Colonic mucosa (tissue), 4 donors: ENCODE measurements around the gene CSMD2. TPM values are rescaled to one million over a fixed set of nuclear protein-coding genes. Genes with fewer than 3 reads are reported as not detected.

Experiments
- DNase-seq: peaks from one replicate; pipeline ENCODE4 v3.0.0-alpha.2; 2020
- H3K27ac ChIP-seq: fragments of 200-600 bp; one replicate; pipeline ENCODE4 v1.8.0; 2021
- H3K27me3 ChIP-seq: fragments of 200-600 bp; one replicate; pipeline ENCODE4 v1.8.0; 2021
- H3K36me3 ChIP-seq: fragments of 200-600 bp; one replicate; pipeline ENCODE4 v1.8.0; 2021
- H3K4me1 ChIP-seq: fragments of 200-600 bp; one replicate; pipeline ENCODE4 v1.8.0; 2021; ENCODE audit warnings: mild to moderate bottlenecking
- H3K4me3 ChIP-seq: fragments of 200-600 bp; one replicate; pipeline ENCODE4 v1.8.0; 2021
- H3K9ac ChIP-seq, 2 donors: one replicate each; pipeline ENCODE4 v1.7.0; 2013; ENCODE audit warnings: control low read depth in 2 of 2, low read depth in 2 of 2, low read length in 2 of 2
- H3K9me3 ChIP-seq: fragments of 200-600 bp; one replicate; pipeline ENCODE4 v1.8.0; 2021
- intact Hi-C: fragments of 100-400 bp; cut with DNase I; formaldehyde crosslinking; loops from one replicate; pipeline ENCODE4 v1.14.1; 2022
- total RNA-seq, 2 donors: library from RNA; stranded (reverse); fragmentation: NEBNext Ultra II Directional in 1 of 2; extraction: Animal tissue kit (Norgen Biotek cat#: 25700) in 1 of 2; gene quantifications; one replicate each; pipeline ENCODE4 v1.2.1, GENCODE V29; 2021
- TF ChIP-seq, protein P1 (sequence below): fragments of 200-600 bp; IDR thresholded peaks from one replicate; pipeline ENCODE4 v1.8.0; 2022; ENCODE audit warnings: antibody characterized with exemption, mild to moderate bottlenecking
- donor health status: healthy.
- donor health status: DM: no; HTN: no; CAD: no.
- donor health status: DM: no; HTN: no; CAD: no.

Gene CSMD2
- total RNA-seq, 2 donors from 2014 or later, result 0.05 to 0.10 TPM

DNA sequence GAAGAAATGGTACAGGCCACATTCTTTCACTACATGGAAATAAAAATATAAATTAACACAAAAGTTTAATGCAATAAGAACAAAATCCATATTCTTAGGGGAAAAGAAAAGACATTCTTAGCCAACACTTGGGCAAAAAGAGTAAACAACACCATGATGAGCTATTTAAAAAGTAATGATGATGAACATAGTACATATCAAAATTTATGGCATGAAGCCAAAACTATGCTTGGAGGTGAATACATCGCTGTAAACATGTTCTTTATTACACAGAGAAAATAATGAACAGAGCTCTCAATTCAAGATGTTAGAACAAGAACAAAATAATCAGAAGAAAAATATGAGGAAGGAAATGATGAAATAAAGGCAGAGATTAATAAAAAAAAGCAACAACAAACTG, 534.3 kb downstream of the CSMD2 start:
- Histone ChIP-seq H3K9me3 (no peaks in the 10 kb centered on the region), H3K27me3 (no peaks in the 10 kb centered on the region), H3K36me3 (no peaks in the 10 kb centered on the region), H3K27ac (no peak overlapping the region), H3K9ac (no peak overlapping the region), H3K4me1 (no peaks in the 10 kb centered on the region), H3K4me3 (no peak overlapping the region)
- TF ChIP-seq, protein P1, sequence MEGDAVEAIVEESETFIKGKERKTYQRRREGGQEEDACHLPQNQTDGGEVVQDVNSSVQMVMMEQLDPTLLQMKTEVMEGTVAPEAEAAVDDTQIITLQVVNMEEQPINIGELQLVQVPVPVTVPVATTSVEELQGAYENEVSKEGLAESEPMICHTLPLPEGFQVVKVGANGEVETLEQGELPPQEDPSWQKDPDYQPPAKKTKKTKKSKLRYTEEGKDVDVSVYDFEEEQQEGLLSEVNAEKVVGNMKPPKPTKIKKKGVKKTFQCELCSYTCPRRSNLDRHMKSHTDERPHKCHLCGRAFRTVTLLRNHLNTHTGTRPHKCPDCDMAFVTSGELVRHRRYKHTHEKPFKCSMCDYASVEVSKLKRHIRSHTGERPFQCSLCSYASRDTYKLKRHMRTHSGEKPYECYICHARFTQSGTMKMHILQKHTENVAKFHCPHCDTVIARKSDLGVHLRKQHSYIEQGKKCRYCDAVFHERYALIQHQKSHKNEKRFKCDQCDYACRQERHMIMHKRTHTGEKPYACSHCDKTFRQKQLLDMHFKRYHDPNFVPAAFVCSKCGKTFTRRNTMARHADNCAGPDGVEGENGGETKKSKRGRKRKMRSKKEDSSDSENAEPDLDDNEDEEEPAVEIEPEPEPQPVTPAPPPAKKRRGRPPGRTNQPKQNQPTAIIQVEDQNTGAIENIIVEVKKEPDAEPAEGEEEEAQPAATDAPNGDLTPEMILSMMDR, result no peak
- DNase-seq, result no peak
- intact Hi-C loops, result loop anchor here (5.0 kb wide), 3 partner anchors 532 to 1112 kb away; no protein-coding TSS in a partner anchor

DNA sequence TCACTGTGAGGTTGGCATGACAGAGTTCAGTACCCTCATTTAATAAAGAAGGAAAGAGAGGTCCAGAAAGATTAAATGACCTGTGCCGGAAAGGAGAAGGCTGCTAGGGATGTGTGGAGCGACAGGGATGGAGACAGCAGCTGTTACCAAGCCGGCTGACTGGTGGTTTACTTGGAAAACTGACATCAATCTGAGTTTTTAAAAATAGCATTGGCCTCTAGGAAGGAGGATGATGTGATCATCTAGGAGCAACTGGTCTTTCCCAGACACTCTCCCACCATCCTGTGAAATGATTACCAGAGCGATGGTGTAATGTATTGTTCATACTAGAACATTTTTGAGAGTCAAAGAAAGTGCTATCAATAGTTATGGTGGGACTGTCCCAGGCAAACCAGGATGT, 538.2 kb downstream of the CSMD2 start:
- no peak overlapping the region for H3K4me3 ChIP-seq
- H3K9me3 ChIP-seq, result no peaks in the 10 kb centered on the region
- H3K4me1 ChIP-seq, result no peaks in the 10 kb centered on the region
- DNase-seq, result no peak
- H3K9ac ChIP-seq, result no peak overlapping the region
- H3K27me3 ChIP-seq, result no peaks in the 10 kb centered on the region
- no peak overlapping the region for H3K27ac ChIP-seq
- TF ChIP-seq, protein P1, result no peak
- intact Hi-C loops, result no loop called here
- no peaks in the 10 kb centered on the region for H3K36me3 ChIP-seq

DNA sequence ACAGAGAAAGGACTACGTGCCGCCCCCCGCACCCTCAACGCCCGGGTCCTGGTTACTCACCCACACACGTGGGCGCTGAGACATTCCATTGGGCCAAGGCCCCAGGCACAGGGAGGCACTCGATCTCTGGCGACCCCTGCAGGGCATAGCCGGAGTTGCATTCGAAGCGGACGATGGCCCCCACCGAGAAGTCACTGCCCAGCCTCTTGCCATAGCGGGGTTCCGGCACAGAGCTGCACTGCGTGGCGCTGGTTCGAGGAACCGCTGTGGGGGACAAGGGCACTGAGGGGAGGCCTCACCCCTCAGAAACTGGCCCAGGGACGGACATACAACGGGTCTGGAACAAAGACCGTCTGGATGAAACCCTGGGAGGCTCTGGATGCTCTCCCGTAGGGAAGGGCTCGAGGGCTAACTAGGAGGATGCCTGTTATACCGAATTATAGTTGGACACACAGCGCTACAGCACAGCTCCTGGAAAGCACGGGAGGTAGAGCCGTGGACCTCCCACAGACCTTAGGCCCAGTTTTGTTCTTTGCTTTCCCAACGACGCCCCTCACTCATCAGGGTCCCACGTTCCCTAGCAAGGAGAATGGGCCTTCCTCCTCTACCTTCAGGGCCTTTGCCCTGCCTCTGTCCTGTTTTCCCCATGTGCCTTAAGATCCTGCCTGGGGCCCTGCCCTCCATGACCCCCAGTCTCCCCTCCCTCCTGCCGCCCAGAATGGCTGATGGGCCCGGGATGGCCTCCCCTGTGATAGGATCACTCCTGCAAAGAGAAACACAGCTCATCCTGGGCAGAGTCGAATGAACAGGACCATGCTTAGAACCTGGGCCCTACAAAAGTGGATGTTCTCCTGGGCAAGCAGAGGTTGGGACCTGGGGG, 539.8 kb downstream of the CSMD2 start:
- H3K36me3 ChIP-seq, result no peaks in the 10 kb centered on the region
- no peaks in the 10 kb centered on the region for H3K4me1 ChIP-seq
- H3K27me3 ChIP-seq, result no peaks in the 10 kb centered on the region
- DNase-seq, result no peak
- TF ChIP-seq, protein P1, result no peak
- no peak overlapping the region for H3K9ac ChIP-seq
- no peak overlapping the region for H3K27ac ChIP-seq
- H3K4me3 ChIP-seq, result no peak overlapping the region
- no peaks in the 10 kb centered on the region for H3K9me3 ChIP-seq
- intact Hi-C loops, result no loop called here

DNA sequence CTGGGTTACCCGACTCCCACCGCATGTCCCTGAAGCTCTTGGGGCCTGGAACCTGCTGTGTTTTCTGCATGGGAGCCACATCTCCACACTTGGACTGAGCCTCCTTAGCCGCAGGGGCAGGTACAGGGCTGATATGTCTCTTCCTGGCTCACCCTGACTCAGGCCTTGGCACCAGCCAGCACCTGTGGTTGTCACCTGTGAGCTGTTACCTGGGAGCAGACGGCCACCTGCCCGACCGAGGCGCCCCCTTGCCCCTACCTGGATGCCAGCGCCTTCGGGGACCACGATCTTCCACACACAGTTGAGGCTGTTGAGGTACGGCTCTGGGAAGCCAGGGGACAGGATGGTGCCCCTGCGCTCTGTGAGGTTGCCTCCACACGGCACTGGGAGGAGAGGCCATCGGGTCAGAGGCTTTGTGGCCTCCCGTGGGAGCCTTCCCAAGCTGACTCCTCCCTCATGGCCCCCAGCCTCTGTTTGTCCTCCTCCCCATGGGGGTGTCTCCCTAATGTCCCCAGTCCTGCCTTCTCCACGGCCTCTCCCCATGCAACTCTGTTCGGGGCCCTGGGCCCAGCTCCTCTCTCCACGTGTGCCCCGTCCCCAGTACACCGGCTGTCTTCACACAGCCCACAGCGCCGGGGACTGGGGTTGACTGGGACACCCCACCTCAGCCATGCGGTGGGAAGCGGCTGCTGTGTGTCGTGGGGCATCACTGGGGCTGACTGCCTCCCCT, 540.6 kb downstream of the CSMD2 start:
- Histone ChIP-seq H3K4me3 (no peak overlapping the region), H3K27me3 (no peaks in the 10 kb centered on the region), H3K9ac (no peak overlapping the region), H3K27ac (no peak overlapping the region), H3K9me3 (no peaks in the 10 kb centered on the region), H3K36me3 (no peaks in the 10 kb centered on the region), H3K4me1 (no peaks in the 10 kb centered on the region)
- TF ChIP-seq, protein P1, result no peak
- intact Hi-C loops, result no loop called here
- DNase-seq, result no peak

DNA sequence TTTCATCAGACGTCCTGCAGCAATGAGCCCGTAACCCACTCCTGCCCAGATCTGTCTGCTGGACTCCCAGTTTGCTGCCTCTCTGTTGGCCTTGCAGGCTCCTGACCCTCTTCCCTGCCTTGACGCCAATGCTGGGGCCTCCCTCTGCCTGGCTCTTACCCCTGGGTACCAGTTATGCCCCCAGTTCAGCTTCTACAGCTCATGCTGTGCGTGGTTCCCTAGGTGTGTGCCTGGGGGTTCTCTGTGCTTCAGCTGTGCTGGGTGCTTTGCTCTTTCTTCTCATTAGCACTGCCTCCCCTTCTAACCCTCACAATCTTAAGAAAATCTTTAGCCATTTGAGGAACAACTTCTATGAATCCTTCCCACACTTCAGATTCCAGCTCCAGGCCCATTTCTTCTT, 541.2 kb downstream of the CSMD2 start:
- no peak for DNase-seq
- intact Hi-C loops, result no loop called here
- no peaks in the 10 kb centered on the region for H3K9me3 ChIP-seq
- H3K27me3 ChIP-seq, result no peaks in the 10 kb centered on the region
- H3K27ac ChIP-seq, result no peak overlapping the region
- no peaks in the 10 kb centered on the region for H3K36me3 ChIP-seq
- TF ChIP-seq, protein P1, result no peak
- H3K4me1 ChIP-seq, result no peaks in the 10 kb centered on the region
- no peak overlapping the region for H3K9ac ChIP-seq
- no peak overlapping the region for H3K4me3 ChIP-seq
